HG02610 (cell line): ENCODE data around the gene PLK4.
"Not testable (repeated sequence)": the region's sequence is repeated elsewhere in the genome, so short reads cannot be mapped to it uniquely, and the experiment has no call there.

ENCODE experiments used
- ATAC-seq: cut with Tn5 transposase; IDR thresholded peaks from one replicate; pipeline ENCODE4 v1.9.1; 2021; ENCODE audit warnings: mild to moderate bottlenecking, moderate library complexity; ENCODE audit not compliant: unreplicated experiment

PLK4 gene

DNA sequence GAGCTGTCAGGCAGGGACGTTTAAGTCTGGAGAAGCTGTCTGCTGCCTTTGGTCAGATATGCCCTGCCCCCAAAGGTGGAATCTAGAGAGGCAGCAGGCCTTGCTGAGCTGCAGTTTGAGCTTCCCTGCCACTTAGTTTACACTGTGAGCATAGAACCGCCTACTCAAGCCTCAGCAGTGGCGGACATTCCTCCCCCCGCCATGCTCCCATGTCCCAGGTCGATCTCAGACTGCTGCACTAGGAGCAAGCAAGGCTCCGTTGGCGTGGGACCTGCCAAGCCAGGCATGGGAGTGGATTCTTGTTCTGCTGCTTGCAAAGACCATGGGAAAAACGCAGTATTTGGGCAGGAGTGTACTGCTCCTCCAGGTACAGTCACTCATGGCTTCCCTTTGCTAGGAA, 24.3 kb downstream of the PLK4 start:
- ATAC-seq = no peak

- ATAC-seq = no peak
Observed at GRCh38 chr4:127916512-127916911, 35.8 kb downstream of the PLK4 start.

DNA sequence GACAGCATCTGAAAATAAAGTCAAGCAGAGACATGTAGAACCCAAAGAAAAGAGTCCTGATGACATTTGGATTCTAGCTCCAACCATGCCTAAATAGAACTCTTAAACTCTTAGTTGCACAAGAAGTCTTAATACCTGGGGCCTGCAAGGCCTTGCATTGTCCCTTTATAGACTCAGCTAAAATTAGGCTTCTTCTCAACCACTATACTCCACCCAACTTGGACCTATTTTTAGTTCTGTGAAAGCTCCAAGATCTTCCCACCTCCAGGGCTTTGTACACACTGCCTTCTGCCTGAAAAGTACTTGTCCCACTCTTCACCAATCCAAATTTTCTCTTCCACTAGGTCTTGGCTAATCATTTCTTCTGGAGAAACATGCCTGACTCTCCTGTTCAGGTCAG, 36.5 kb downstream of the PLK4 start:
- ATAC-seq = no peak

- no peak for ATAC-seq
Observed at GRCh38 chr4:127920521-127920920, 39.8 kb downstream of the PLK4 start.

DNA sequence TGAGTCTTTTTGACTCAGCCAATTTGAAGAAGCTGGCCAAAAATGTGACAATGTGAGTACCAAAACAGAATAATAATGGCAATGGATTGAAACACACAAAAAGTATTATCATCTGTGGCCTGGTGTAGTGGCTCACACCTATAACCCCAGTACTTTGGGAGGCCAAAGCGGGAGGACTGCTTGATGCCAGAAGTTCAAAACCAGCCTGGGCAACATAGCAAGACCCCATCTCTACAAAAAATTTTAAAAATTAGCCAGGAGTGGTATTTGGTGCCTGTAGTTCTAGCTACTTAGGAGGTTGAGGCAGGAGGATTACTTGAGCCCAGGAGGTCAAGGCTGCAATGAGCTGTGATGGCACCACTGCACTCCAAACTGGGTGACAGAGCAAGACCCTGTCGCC, 41.5 kb downstream of the PLK4 start:
- ATAC-seq = no peak

GRCh38 chr4:127925720-127926119, 45.0 kb downstream of the PLK4 start:
- ATAC-seq = not testable (repeated sequence)

GRCh38 chr4:127930175-127930574, 49.5 kb downstream of the PLK4 start:
- no peak for ATAC-seq

DNA sequence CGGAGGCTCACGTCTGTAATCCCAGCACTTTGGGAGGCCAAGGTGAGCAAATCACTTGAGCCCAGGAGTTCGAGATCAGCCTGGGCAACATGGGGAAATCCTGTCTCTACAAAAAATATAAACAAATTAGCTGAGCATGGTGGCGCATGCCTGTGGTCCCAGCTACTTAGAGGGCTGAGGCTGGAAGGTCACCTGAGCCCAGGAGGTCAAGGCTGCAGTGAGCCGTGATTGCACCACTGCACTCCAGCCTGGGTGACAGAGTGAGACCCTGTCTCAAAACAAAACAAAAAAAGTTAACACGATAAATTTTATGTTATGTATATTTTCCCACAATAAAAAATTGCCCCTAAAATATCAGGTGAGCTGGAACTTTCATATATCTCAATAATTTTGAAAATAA, 51.1 kb downstream of the PLK4 start:
- not testable (repeated sequence) for ATAC-seq

- ATAC-seq = no peak
Observed at GRCh38 chr4:127936974-127937373, 56.3 kb downstream of the PLK4 start.
